K562 (cell line): ENCODE measurements around the gene NR1D2. TPM values are rescaled to one million over a fixed set of nuclear protein-coding genes. Genes with fewer than 3 reads are reported as not detected.
A peak's percentile ranks its signal among the peaks of the same experiment; 100 is the strongest.

Experiments used
- CHCHD3 ChIP-seq: fragments of 250-450 bp; sonication (Bioruptor Pico); IDR thresholded peaks from 2 replicates; pipeline ENCODE4 v2.1.2; 2022; ENCODE audit warnings: mild to moderate bottlenecking
- FOXM1 ChIP-seq, 2 experiments: fragments of 450-650 bp in 1 of 2; sonication (generic) in 1 of 2; formaldehyde crosslinking in 1 of 2; IDR thresholded peaks; 2 replicates each; pipeline versions ENCODE4 v1.6.1 to v1.9.0; 2017 to 2022; ENCODE audit warnings: low read depth in 2 of 2, mild to moderate bottlenecking in 2 of 2, missing genetic modification reagents in 1 of 2, moderate library complexity in 1 of 2
- GABPA ChIP-seq: fragments of 200-800 bp; sonication (Bioruptor generic); conservative IDR thresholded peaks from 2 replicates; pipeline ENCODE4 v1.6.1; 2016; ENCODE audit warnings: low read depth, missing genetic modification characterization, missing compliant biosample characterization
- GABPB2 ChIP-seq: fragments of 250-450 bp; sonication (Bioruptor Pico); conservative IDR thresholded peaks from 2 replicates; pipeline ENCODE4 v1.5.1; 2021; ENCODE audit warnings: mild to moderate bottlenecking
- HDAC3 ChIP-seq: fragments of 450-650 bp; IDR thresholded peaks from 2 replicates; pipeline ENCODE4 v1.6.1; 2018; ENCODE audit warnings: borderline replicate concordance, mild to moderate bottlenecking, moderate library complexity; ENCODE audit not compliant: partially characterized antibody
- KHSRP ChIP-seq: fragments of 450-650 bp; IDR thresholded peaks from 2 replicates; pipeline ENCODE4 v1.6.1; 2017
- NFYB ChIP-seq: IDR thresholded peaks from 2 replicates; pipeline ENCODE4 v1.6.1; 2011; ENCODE audit warnings: mild to moderate bottlenecking, moderate library complexity; ENCODE audit not compliant: insufficient read length; ENCODE audit errors: extremely low read depth
- NR3C1 ChIP-seq: sonication (generic); formaldehyde crosslinking; IDR thresholded peaks from 2 replicates; pipeline ENCODE4 v1.8.1; 2022; ENCODE audit warnings: missing genetic modification reagents
- RBM25 ChIP-seq: fragments of 200-400 bp; formaldehyde crosslinking; IDR thresholded peaks from 2 replicates; pipeline ENCODE4 v1.6.1; 2018; ENCODE audit warnings: low read length, low read depth, moderate library complexity; ENCODE audit not compliant: severe bottlenecking
- ZNF121 ChIP-seq: sonication (generic); formaldehyde crosslinking; conservative IDR thresholded peaks from 2 replicates; pipeline ENCODE4 v1.8.0; 2022; ENCODE audit warnings: missing genetic modification reagents
- ZNF174 ChIP-seq: fragments of 250-450 bp; sonication (Bioruptor Pico); IDR thresholded peaks from 2 replicates; pipeline ENCODE4 v1.4.0; 2020; ENCODE audit warnings: mild to moderate bottlenecking
- ZNF253 ChIP-seq: fragments of 250-450 bp; sonication (Bioruptor Pico); conservative IDR thresholded peaks from 2 replicates; pipeline ENCODE4 v1.6.1; 2021; ENCODE audit warnings: mild to moderate bottlenecking
- polyA plus RNA-seq, 8 experiments: library from polyadenylated mRNA; depleted of rRNA in 4 of 8; stranded (reverse) in 5 of 8; unstranded in 3 of 8; fragments of >200 nt; fragmentation: Nextera tagmentation in 2 of 8; fragmentation: Illumina TruSeq in 1 of 8; extraction: Ambion mirVana in 2 of 8; extraction: Trizol in 1 of 8; gene quantifications; 2 replicates each; pipeline versions ENCODE4 v1.2.1 to v1.2.3, GENCODE V29; 2011 to 2014; ENCODE audit warnings: inconsistent platforms in 1 of 8, missing spikeins in 1 of 8
- total RNA-seq, 7 experiments: library from RNA; depleted of rRNA in 6 of 7; stranded (reverse); fragments of >200 nt in 6 of 7; fragmentation: Illumina TruSeq in 2 of 7; extraction: Trizol in 2 of 7; gene quantifications; 2 replicates each; pipeline versions ENCODE4 v1.2.1 to v1.2.3, GENCODE V29; 2011 to 2021; ENCODE audit warnings: low replicate concordance in 1 of 7
- TF ChIP-seq, protein P1 (sequence below): fragments of 250-450 bp; sonication (Bioruptor Pico); IDR thresholded peaks from 2 replicates; pipeline ENCODE4 v1.4.0; 2020; ENCODE audit warnings: mild to moderate bottlenecking, moderate library complexity
- TF ChIP-seq, protein P2 (sequence below): fragments of 450-650 bp; formaldehyde crosslinking; IDR thresholded peaks from 2 replicates; pipeline ENCODE4 v1.4.0; 2020; ENCODE audit warnings: mild to moderate bottlenecking, moderate library complexity
- TF ChIP-seq, protein P3 (sequence below): conservative IDR thresholded peaks from 2 replicates; pipeline ENCODE4 v1.6.1; 2011; ENCODE audit warnings: low read depth, mild to moderate bottlenecking, low read length; ENCODE audit not compliant: control insufficient read depth
- TF ChIP-seq, protein P4 (sequence below): sonication (generic); formaldehyde crosslinking; IDR thresholded peaks from 2 replicates; pipeline ENCODE4 v1.8.0; 2022; ENCODE audit warnings: mild to moderate bottlenecking, missing genetic modification reagents
- TF ChIP-seq, protein P5 (sequence below), 3 experiments: IDR thresholded peaks in 2 of 3; conservative IDR thresholded peaks in 1 of 3; 2 replicates each; pipeline ENCODE4 v1.5.1; 2011 to 2012; ENCODE audit warnings: low read length in 3 of 3, mild to moderate bottlenecking in 3 of 3, control low read depth in 2 of 3, improper control_type of control experiment in 1 of 3, inconsistent platforms in 1 of 3, low read depth in 1 of 3, mixed read lengths in 1 of 3, moderate library complexity in 1 of 3; ENCODE audit not compliant: insufficient read depth in 2 of 3
- TF ChIP-seq, protein P6 (sequence below): fragments of 450-650 bp; IDR thresholded peaks from 2 replicates; pipeline ENCODE4 v1.6.1; 2018; ENCODE audit warnings: mild to moderate bottlenecking, low read depth; ENCODE audit not compliant: partially characterized antibody

The NR1D2 gene
- total and polyA plus RNA-seq, 9 of the 15 experiments (the other 6 are each of a cell fraction or from before 2014, with no cell fraction given) = 1.2 to 5.5 (median 2.9) TPM

GRCh38 chr3:23916886-23917678 is 28.0 kb upstream of the NR1D2 start, which contains the start of the genes NKIRAS1 and RPL15 (continued):
- TF ChIP-seq, protein P1, sequence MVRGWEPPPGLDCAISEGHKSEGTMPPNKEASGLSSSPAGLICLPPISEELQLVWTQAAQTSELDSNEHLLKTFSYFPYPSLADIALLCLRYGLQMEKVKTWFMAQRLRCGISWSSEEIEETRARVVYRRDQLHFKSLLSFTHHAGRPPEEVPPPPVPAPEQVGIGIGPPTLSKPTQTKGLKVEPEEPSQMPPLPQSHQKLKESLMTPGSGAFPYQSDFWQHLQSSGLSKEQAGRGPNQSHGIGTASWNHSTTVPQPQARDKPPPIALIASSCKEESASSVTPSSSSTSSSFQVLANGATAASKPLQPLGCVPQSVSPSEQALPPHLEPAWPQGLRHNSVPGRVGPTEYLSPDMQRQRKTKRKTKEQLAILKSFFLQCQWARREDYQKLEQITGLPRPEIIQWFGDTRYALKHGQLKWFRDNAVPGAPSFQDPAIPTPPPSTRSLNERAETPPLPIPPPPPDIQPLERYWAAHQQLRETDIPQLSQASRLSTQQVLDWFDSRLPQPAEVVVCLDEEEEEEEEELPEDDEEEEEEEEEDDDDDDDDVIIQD (CRISPR knock-in tag) = no peak
- TF ChIP-seq, protein P2, sequence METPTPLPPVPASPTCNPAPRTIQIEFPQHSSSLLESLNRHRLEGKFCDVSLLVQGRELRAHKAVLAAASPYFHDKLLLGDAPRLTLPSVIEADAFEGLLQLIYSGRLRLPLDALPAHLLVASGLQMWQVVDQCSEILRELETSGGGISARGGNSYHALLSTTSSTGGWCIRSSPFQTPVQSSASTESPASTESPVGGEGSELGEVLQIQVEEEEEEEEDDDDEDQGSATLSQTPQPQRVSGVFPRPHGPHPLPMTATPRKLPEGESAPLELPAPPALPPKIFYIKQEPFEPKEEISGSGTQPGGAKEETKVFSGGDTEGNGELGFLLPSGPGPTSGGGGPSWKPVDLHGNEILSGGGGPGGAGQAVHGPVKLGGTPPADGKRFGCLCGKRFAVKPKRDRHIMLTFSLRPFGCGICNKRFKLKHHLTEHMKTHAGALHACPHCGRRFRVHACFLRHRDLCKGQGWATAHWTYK (CRISPR knock-in tag) = peak; percentile 73; the same call in 1 of the 2 replicates
- no peak for TF ChIP-seq RBM25
- peak; percentile 96 for TF ChIP-seq GABPA (tag)
- no peak for TF ChIP-seq ZNF174 (CRISPR knock-in tag)
- no peak for TF ChIP-seq ZNF121 (CRISPR knock-in tag)
- no peak for TF ChIP-seq NR3C1 (CRISPR knock-in tag)
- TF ChIP-seq KHSRP = no peak
- TF ChIP-seq HDAC3 = no peak
- TF ChIP-seq GABPB2 (CRISPR knock-in tag) = no peak
- TF ChIP-seq ZNF253 = no peak
- TF ChIP-seq, protein P3, sequence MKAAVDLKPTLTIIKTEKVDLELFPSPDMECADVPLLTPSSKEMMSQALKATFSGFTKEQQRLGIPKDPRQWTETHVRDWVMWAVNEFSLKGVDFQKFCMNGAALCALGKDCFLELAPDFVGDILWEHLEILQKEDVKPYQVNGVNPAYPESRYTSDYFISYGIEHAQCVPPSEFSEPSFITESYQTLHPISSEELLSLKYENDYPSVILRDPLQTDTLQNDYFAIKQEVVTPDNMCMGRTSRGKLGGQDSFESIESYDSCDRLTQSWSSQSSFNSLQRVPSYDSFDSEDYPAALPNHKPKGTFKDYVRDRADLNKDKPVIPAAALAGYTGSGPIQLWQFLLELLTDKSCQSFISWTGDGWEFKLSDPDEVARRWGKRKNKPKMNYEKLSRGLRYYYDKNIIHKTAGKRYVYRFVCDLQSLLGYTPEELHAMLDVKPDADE = peak; percentile 95; the same call in 1 of the 2 replicates
- no peak for TF ChIP-seq FOXM1 (IDR thresholded peaks at IDR 0.05; ENCODE audit: low read depth)
- TF ChIP-seq FOXM1 (CRISPR knock-in tag; IDR thresholded peaks at IDR 0.05; ENCODE audit: low read depth) = peak; percentile 94
- TF ChIP-seq, protein P4, sequence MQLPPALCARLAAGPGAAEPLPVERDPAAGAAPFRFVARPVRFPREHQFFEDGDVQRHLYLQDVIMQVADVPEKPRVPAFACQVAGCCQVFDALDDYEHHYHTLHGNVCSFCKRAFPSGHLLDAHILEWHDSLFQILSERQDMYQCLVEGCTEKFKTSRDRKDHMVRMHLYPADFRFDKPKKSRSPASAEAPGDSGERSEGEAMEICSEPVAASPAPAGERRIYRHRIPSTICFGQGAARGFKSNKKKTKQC (CRISPR knock-in tag) = peak; percentile 38
- TF ChIP-seq, protein P5, sequence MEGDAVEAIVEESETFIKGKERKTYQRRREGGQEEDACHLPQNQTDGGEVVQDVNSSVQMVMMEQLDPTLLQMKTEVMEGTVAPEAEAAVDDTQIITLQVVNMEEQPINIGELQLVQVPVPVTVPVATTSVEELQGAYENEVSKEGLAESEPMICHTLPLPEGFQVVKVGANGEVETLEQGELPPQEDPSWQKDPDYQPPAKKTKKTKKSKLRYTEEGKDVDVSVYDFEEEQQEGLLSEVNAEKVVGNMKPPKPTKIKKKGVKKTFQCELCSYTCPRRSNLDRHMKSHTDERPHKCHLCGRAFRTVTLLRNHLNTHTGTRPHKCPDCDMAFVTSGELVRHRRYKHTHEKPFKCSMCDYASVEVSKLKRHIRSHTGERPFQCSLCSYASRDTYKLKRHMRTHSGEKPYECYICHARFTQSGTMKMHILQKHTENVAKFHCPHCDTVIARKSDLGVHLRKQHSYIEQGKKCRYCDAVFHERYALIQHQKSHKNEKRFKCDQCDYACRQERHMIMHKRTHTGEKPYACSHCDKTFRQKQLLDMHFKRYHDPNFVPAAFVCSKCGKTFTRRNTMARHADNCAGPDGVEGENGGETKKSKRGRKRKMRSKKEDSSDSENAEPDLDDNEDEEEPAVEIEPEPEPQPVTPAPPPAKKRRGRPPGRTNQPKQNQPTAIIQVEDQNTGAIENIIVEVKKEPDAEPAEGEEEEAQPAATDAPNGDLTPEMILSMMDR (IDR thresholded peaks at IDR 0.05 in 2 of 3, conservative IDR thresholded peaks at IDR 0.05 in 1 of 3; ENCODE audit: insufficient read depth in 2 of 3, low read depth in 1 of 3, low read length in 3 of 3) = peak; percentile 28 to 45 (median 37); a peak in 4 of 6 replicates
- TF ChIP-seq, protein P6, sequence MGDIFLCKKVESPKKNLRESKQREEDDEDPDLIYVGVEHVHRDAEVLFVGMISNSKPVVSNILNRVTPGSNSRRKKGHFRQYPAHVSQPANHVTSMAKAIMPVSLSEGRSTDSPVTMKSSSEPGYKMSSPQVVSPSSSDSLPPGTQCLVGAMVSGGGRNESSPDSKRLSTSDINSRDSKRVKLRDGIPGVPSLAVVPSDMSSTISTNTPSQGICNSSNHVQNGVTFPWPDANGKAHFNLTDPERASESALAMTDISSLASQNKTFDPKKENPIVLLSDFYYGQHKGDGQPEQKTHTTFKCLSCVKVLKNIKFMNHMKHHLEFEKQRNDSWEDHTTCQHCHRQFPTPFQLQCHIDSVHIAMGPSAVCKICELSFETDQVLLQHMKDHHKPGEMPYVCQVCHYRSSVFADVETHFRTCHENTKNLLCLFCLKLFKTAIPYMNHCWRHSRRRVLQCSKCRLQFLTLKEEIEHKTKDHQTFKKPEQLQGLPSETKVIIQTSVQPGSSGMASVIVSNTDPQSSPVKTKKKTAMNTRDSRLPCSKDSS = no peak
- TF ChIP-seq CHCHD3 (CRISPR knock-in tag) = peak; percentile 96
- no peak for TF ChIP-seq NFYB
